ENCODE results near the gene HSPB7. TPM values are rescaled to one million over a fixed set of nuclear protein-coding genes. Genes with fewer than 3 reads are reported as not detected.

Gene HSPB7
- total RNA-seq, 2 donors from 2014 or later: not detected

Other genes starting within 250 kb of the HSPB7 start
- 1 to 10 TPM; 2.2 to 2.5 TPM for gene UQCRHL, start 210.4 kb downstream of the HSPB7 start, total RNA-seq
- gene SPEN, start 170.3 kb downstream of the HSPB7 start, total RNA-seq: 10 to 100 TPM; 52.1 to 63.4 TPM
- 10 to 100 TPM; 44.7 to 54.9 TPM for gene ZBTB17, start 41.9 kb downstream of the HSPB7 start, total RNA-seq
- not detected for gene SRARP, start 13.8 kb downstream of the HSPB7 start, total RNA-seq
- under 1 TPM in 1 of 2 donors, not detected in 1; 0.37 TPM for gene CLCNKA, start 4.0 kb upstream of the HSPB7 start, total RNA-seq
- gene CLCNKB, start 25.7 kb upstream of the HSPB7 start, total RNA-seq: not detected
- 1 to 10 TPM in 1 of 2 donors, not detected in 1; 1.2 TPM for gene FAM131C, start 55.6 kb upstream of the HSPB7 start, total RNA-seq
- under 1 TPM; 0.07 to 0.16 TPM for gene EPHA2, start 138.0 kb upstream of the HSPB7 start, total RNA-seq
- 10 to 100 TPM in 1 of 2 donors, 1 to 10 TPM in 1; 8.4 to 10.1 TPM for gene ARHGEF19, start 194.6 kb upstream of the HSPB7 start, total RNA-seq
- gene CPLANE2, start 219.1 kb upstream of the HSPB7 start, total RNA-seq: 1 to 10 TPM; 3.0 to 4.2 TPM